Skeletal muscle tissue (tissue), 4 donors: ENCODE results near the gene RRBP1. TPM values are rescaled to one million over a fixed set of nuclear protein-coding genes. Genes with fewer than 3 reads are reported as not detected.
"Not testable (repeated sequence)": the region's sequence is repeated elsewhere in the genome, so short reads cannot be mapped to it uniquely, and the experiment has no call there.

Source experiments
- H3K27ac ChIP-seq: one replicate; pipeline ENCODE4 v1.7.0; 2013; ENCODE audit warnings: mild to moderate bottlenecking, low read depth, low read length, inconsistent platforms
- H3K27me3 ChIP-seq, 3 donors: one replicate each; pipeline ENCODE4 v1.7.0; 2013; ENCODE audit warnings: low read length in 3 of 3; ENCODE audit not compliant: control insufficient read depth in 3 of 3, insufficient read depth in 3 of 3
- H3K36me3 ChIP-seq, 3 donors: one replicate each; pipeline ENCODE4 v1.7.0; 2013; ENCODE audit warnings: low read length in 3 of 3; ENCODE audit not compliant: control insufficient read depth in 3 of 3, insufficient read depth in 3 of 3
- H3K4me1 ChIP-seq, 3 donors: one replicate each; pipeline ENCODE4 v1.7.0; 2013; ENCODE audit warnings: low read length in 3 of 3, mild to moderate bottlenecking in 3 of 3; ENCODE audit not compliant: control insufficient read depth in 3 of 3, insufficient read depth in 3 of 3
- H3K4me3 ChIP-seq, 3 donors: one replicate each; pipeline ENCODE4 v1.7.0; 2013; ENCODE audit warnings: low read length in 3 of 3
- H3K9ac ChIP-seq, 3 donors: one replicate each; pipeline ENCODE4 v1.7.0; 2013; ENCODE audit warnings: low read length in 3 of 3, mild to moderate bottlenecking in 3 of 3, moderate library complexity in 2 of 3, low read depth in 1 of 3
- H3K9me3 ChIP-seq, 3 donors: one replicate each; pipeline ENCODE4 v1.7.0; 2013; ENCODE audit warnings: low read length in 3 of 3; ENCODE audit not compliant: control insufficient read depth in 3 of 3
- total RNA-seq: library from RNA; depleted of rRNA; stranded (reverse); fragments of >200 nt; gene quantifications from one replicate; pipeline ENCODE4 v1.2.3, GENCODE V29; 2014
- donor health status: Osteomylitis.

RRBP1 gene
- total RNA-seq, 1 donor from 2014 or later: 76.2 TPM

GRCh38 chr20:17659344-17659743 lies 22.7 kb downstream of the RRBP1 start:
- H3K9me3 ChIP-seq, H3K4me3 ChIP-seq, H3K9ac ChIP-seq, H3K27me3 ChIP-seq: not testable (repeated sequence)
- H3K36me3 ChIP-seq: peaks cover 6 to 11% (median 11%) of the 10 kb centered on the region in 3 donors
- H3K4me1 ChIP-seq: peaks cover 29 to 31% (median 30%) of the 10 kb centered on the region in 3 donors
- H3K27ac ChIP-seq: peak overlapping the region; percentile 41

GRCh38 chr20:17658648-17658993 lies 23.4 kb downstream of the RRBP1 start:
- H3K4me3 ChIP-seq: no peak overlapping the region
- H3K9me3 ChIP-seq: no peaks in the 10 kb centered on the region
- no peak overlapping the region for H3K27ac ChIP-seq
- no peak overlapping the region for H3K9ac ChIP-seq
- H3K4me1 ChIP-seq: peaks cover 25 to 31% (median 26%) of the 10 kb centered on the region in 3 donors
- no peaks in the 10 kb centered on the region for H3K27me3 ChIP-seq
- peaks cover 8 to 15% (median 11%) of the 10 kb centered on the region in 3 donors for H3K36me3 ChIP-seq

DNA sequence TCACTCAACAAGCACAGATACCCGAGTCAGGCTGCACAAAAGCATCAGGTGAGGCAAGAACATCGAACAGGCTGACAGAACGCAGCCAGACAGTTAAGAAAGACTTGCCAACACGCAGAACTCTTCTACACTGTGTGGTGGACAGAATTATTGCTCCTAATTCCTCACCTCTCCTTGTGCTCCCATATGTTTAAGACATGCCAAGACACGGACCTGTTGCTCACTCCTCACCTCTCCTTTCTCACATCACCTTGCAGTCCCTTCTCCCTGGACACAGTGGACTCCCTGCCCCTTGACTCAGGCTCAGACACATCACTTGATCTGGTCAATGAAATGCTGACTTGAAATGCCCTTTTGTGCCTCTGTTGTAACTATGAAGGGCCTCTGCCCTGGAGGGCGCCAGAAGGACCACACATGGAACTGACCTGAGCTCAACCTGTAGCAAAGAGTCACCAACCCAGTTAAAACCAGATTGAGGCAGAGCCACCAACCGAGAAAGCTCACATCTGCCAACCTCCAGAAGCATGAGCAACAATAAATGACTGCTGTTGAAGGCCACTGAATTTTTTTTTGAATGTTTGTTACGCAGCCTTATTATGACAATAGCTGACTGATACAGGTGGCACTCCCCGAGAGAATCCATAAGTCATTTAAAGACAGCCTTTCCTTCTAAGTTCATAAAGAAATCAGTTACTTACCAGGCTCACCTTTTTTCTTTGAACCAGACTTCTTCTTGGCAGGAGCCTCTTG lies 24.0 kb downstream of the RRBP1 start:
- Histone ChIP-seq H3K4me3 (no peak overlapping the region), H3K9ac (no peak overlapping the region), H3K27me3 (no peaks in the 10 kb centered on the region), H3K36me3 (peaks cover 8 to 15% (median 11%) of the 10 kb centered on the region in 3 donors), H3K27ac (no peak overlapping the region), H3K9me3 (no peaks in the 10 kb centered on the region), H3K4me1 (peaks cover 25 to 31% (median 26%) of the 10 kb centered on the region in 3 donors)

- Histone ChIP-seq H3K4me1 (peaks cover 22 to 27% (median 25%) of the 10 kb centered on the region in 3 donors), H3K9me3 (no peaks in the 10 kb centered on the region), H3K4me3 (peak overlapping the region in 1 of 3 donors; percentile 29), H3K27me3 (no peaks in the 10 kb centered on the region), H3K9ac (peak overlapping the region in 2 of 3 donors; percentile 40 to 69), H3K36me3 (peaks cover 8 to 15% (median 11%) of the 10 kb centered on the region in 3 donors), H3K27ac (no peak overlapping the region)
Observed at GRCh38 chr20:17657079-17657825, 24.8 kb downstream of the RRBP1 start.

DNA sequence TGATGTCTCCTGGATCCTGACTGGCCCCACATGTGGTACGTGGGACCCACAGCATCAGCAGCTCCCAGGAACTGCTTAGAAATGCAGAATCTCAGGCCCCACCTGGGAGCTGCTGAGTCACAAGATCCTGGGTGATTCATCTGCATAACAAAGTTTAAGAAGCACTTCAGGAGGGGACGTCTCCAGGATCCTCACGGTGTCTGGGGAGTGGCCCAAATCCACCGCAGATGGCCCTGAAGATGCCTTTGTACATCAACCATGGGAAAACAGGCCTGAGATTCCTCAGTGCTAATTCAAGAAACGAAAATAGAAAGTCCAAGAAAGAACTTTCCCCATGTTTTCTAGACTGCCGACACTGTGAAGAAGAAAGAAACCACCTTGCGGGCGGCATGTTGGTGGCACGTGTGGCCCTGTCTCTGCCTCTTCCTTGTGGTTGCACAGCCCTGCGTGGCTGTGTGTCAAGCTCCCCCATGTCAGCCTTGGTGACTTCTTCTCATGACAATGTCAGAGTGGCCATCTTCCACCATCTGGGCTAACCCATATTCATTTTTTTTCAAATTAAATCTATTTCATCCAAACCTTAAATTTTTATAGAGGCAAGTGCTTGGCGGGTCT lies 26.1 kb downstream of the RRBP1 start:
- H3K36me3 ChIP-seq: peaks cover 8 to 15% (median 11%) of the 10 kb centered on the region in 3 donors
- no peak overlapping the region for H3K4me3 ChIP-seq
- no peak overlapping the region for H3K27ac ChIP-seq
- no peaks in the 10 kb centered on the region for H3K9me3 ChIP-seq
- peaks cover 26 to 29% (median 27%) of the 10 kb centered on the region in 3 donors for H3K4me1 ChIP-seq
- H3K9ac ChIP-seq: peak overlapping the region in 1 of 3 donors; percentile 3
- H3K27me3 ChIP-seq: no peaks in the 10 kb centered on the region

GRCh38 chr20:17655286-17655651 lies 26.8 kb downstream of the RRBP1 start:
- peaks cover 8 to 17% (median 11%) of the 10 kb centered on the region in 3 donors for H3K36me3 ChIP-seq

GRCh38 chr20:17654649-17655285 lies 27.3 kb downstream of the RRBP1 start:
- H3K27me3 ChIP-seq: no peaks in the 10 kb centered on the region
- H3K9ac ChIP-seq: no peak overlapping the region
- H3K36me3 ChIP-seq: peaks cover 8 to 15% (median 11%) of the 10 kb centered on the region in 3 donors
- no peak overlapping the region for H3K4me3 ChIP-seq
- no peak overlapping the region for H3K27ac ChIP-seq
- no peaks in the 10 kb centered on the region for H3K9me3 ChIP-seq
- peaks cover 28 to 34% (median 30%) of the 10 kb centered on the region in 3 donors for H3K4me1 ChIP-seq

More at GRCh38 chr20:17655286-17655651, 26.8 kb downstream of the RRBP1 start:
- no peaks in the 10 kb centered on the region for H3K9me3 ChIP-seq
- no peak overlapping the region for H3K27ac ChIP-seq
- H3K27me3 ChIP-seq: no peaks in the 10 kb centered on the region
- H3K9ac ChIP-seq: no peak overlapping the region
- H3K4me1 ChIP-seq: peaks cover 27 to 30% (median 30%) of the 10 kb centered on the region in 3 donors
- no peak overlapping the region for H3K4me3 ChIP-seq

DNA sequence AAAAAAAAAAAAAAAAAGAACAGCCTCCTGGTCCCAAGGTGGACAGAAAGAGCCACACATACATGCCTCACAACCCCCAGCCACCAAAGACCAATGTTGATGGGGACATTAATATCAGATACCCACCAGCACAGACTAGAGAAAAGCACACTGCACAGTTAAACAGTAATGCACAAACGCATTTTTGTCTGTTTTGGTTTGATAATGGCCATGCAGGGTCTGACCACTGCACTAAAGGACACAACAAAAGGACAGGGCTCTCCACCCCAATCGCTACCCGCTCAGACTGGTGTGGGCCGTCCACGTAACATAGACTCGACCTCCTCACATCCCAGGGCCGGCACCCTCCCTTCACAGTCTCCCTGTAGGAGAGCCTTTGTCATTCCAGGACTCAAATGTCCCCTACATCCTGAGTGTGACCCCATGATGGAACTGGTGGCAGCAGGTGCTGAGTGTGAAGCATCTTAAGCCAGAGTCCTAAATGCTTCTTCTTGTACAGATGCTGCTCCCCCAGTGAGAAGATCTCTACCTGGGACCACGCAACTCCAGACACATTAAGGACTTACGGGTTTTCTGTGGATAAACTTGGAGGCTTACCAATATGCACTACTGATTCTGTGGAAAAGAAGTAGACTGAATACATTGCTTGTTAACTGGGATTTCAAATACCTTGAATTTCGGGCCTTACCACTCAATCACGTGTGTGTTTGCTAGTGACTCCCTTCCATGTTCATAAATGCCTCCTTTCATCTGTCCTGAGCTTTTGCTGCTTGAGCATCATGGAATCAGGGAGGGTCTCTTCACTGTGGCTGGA lies 28.0 kb downstream of the RRBP1 start:
- Histone ChIP-seq H3K27ac (no peak overlapping the region), H3K27me3 (no peaks in the 10 kb centered on the region), H3K9ac (no peak overlapping the region), H3K9me3 (no peaks in the 10 kb centered on the region), H3K4me1 (peaks cover 30 to 36% (median 32%) of the 10 kb centered on the region in 3 donors), H3K4me3 (no peak overlapping the region), H3K36me3 (peaks cover 8 to 14% (median 11%) of the 10 kb centered on the region in 3 donors)

DNA sequence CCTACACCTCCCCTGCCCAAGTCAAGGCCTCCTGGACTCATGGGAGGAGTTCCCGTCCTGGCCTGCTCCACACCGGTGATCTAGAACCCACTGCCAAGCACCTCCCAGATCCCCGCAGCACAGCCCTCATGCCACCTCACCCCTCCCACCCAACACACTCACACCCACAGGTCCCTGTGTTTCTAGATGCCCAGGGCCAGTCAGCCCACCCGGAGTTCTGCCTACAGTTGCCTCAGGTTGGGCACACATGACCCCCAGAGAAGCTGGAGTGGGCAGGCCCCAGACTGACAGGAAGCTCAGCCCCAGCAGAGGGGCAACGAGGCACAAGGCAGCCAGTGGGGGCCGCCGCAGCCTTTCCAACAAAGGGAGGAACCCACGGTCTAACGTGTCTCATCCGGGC lies 29.6 kb downstream of the RRBP1 start:
- H3K9me3 ChIP-seq: no peaks in the 10 kb centered on the region
- no peak overlapping the region for H3K27ac ChIP-seq
- peaks cover 0 to 8% (median 2%) of the 10 kb centered on the region in 3 donors for H3K36me3 ChIP-seq
- H3K4me3 ChIP-seq: no peak overlapping the region
- no peak overlapping the region for H3K9ac ChIP-seq
- peaks cover 41 to 47% (median 43%) of the 10 kb centered on the region in 3 donors for H3K4me1 ChIP-seq
- no peaks in the 10 kb centered on the region for H3K27me3 ChIP-seq
